Measurements from ENCODE around the gene ZNF782.

GRCh38 chr9:96781552-96781951 lies 72.8 kb downstream of the ZNF782 start:
- TF ChIP-seq CTCF (conservative IDR thresholded peaks at IDR 0.05; ENCODE audit: low read length) (no peak), EZH2phosphoT487 (IDR thresholded peaks at IDR 0.05; ENCODE audit: borderline replicate concordance, low read depth, low read length) (no peak)
